Osteoblast (primary cell): ENCODE data around the gene TMTC1. TPM values are rescaled to one million over a fixed set of nuclear protein-coding genes. Genes with fewer than 3 reads are reported as not detected.
A peak's percentile ranks its signal among the peaks of the same experiment; 100 is the strongest.

Source experiments
- DNase-seq: peaks from one replicate; pipeline ENCODE4 v3.0.0; 2011; ENCODE audit warnings: low spot score, mixed read lengths; ENCODE audit not compliant: insufficient read length; ENCODE audit errors: missing footprints
- H2AFZ ChIP-seq: 2 replicates; pipeline ENCODE4 v1.6.0; 2011; ENCODE audit warnings: mild to moderate bottlenecking, low read length
- H3K27ac ChIP-seq: 2 replicates; pipeline ENCODE4 v1.5.1; 2011; ENCODE audit warnings: mild to moderate bottlenecking, low read depth, low read length, moderate library complexity
- H3K27me3 ChIP-seq: 2 replicates; pipeline ENCODE4 v1.6.0; 2012; ENCODE audit warnings: mild to moderate bottlenecking, control low read depth, inconsistent platforms, low read length, moderate library complexity; ENCODE audit not compliant: insufficient read depth
- H3K36me3 ChIP-seq: 2 replicates; pipeline ENCODE4 v1.5.1; 2011; ENCODE audit warnings: mild to moderate bottlenecking, low read length, control low read depth, moderate library complexity; ENCODE audit not compliant: insufficient read depth
- H3K4me1 ChIP-seq: 2 replicates; pipeline ENCODE4 v1.5.1; 2011; ENCODE audit warnings: mild to moderate bottlenecking, low read length, control low read depth, moderate library complexity; ENCODE audit not compliant: insufficient read depth
- H3K4me2 ChIP-seq: 2 replicates; pipeline ENCODE4 v1.6.0; 2011; ENCODE audit warnings: mild to moderate bottlenecking, low read length; ENCODE audit not compliant: insufficient read depth
- H3K4me3 ChIP-seq: fragments of 200-600 bp; sonication (generic); 3 replicates; pipeline ENCODE4 v1.5.1; 2012; ENCODE audit warnings: mild to moderate bottlenecking, low read length, inconsistent platforms; ENCODE audit not compliant: insufficient read depth
- H3K79me2 ChIP-seq: 2 replicates; pipeline ENCODE4 v1.6.0; 2012; ENCODE audit warnings: mild to moderate bottlenecking, low read length, control low read depth, inconsistent platforms; ENCODE audit not compliant: insufficient read depth
- H3K9me3 ChIP-seq: 2 replicates; pipeline ENCODE4 v1.5.1; 2011; ENCODE audit warnings: low read depth, low read length, control low read depth
- H4K20me1 ChIP-seq: 2 replicates; pipeline ENCODE4 v1.6.0; 2012; ENCODE audit warnings: mild to moderate bottlenecking, low read length, control low read depth; ENCODE audit not compliant: insufficient read depth
- CTCF ChIP-seq: IDR thresholded peaks from 2 replicates; pipeline ENCODE4 v1.5.1; 2011; ENCODE audit warnings: mild to moderate bottlenecking, low read depth, low read length, moderate library complexity; ENCODE audit errors: extremely low read depth
- total RNA-seq: library from RNA; depleted of rRNA; stranded (reverse); fragments of >200 nt; gene quantifications from 2 replicates; pipeline ENCODE4 v1.2.3, GENCODE V29; 2012

Gene TMTC1
- total RNA-seq, 1 donor = 50.3 TPM

GRCh38 chr12:29691161-29691854, 92.4 kb downstream of the TMTC1 start:
- no peaks in the 10 kb centered on the region for H3K36me3 ChIP-seq
- no peaks in the 10 kb centered on the region for H3K79me2 ChIP-seq
- H3K4me3 ChIP-seq = no peak overlapping the region
- H3K27me3 ChIP-seq = no peaks in the 10 kb centered on the region
- no peaks in the 10 kb centered on the region for H3K9me3 ChIP-seq
- H3K4me1 ChIP-seq = no peaks in the 10 kb centered on the region
- no peak overlapping the region for H3K4me2 ChIP-seq
- no peaks in the 10 kb centered on the region for H4K20me1 ChIP-seq
- no peak overlapping the region for H2AFZ ChIP-seq
- no peak for TF ChIP-seq CTCF
- DNase-seq = no peak
- no peak overlapping the region for H3K27ac ChIP-seq

- H3K79me2 ChIP-seq = no peaks in the 10 kb centered on the region
- H3K4me3 ChIP-seq = no peak overlapping the region
- H3K27me3 ChIP-seq = no peaks in the 10 kb centered on the region
- no peaks in the 10 kb centered on the region for H3K9me3 ChIP-seq
- no peaks in the 10 kb centered on the region for H4K20me1 ChIP-seq
- no peaks in the 10 kb centered on the region for H3K36me3 ChIP-seq
- no peaks in the 10 kb centered on the region for H3K4me1 ChIP-seq
- H3K27ac ChIP-seq = no peak overlapping the region
- H2AFZ ChIP-seq = no peak overlapping the region
- DNase-seq = no peak
- no peak for TF ChIP-seq CTCF
- H3K4me2 ChIP-seq = no peak overlapping the region
Measured at GRCh38 chr12:29690728-29691127, 93.0 kb downstream of the TMTC1 start.

GRCh38 chr12:29688914-29689313, 94.8 kb downstream of the TMTC1 start:
- Histone ChIP-seq H2AFZ (no peak overlapping the region), H3K4me3 (no peak overlapping the region), H3K9me3 (no peaks in the 10 kb centered on the region), H3K27me3 (no peaks in the 10 kb centered on the region), H3K27ac (no peak overlapping the region), H3K36me3 (no peaks in the 10 kb centered on the region), H4K20me1 (no peaks in the 10 kb centered on the region), H3K4me2 (no peak overlapping the region), H3K4me1 (no peaks in the 10 kb centered on the region), H3K79me2 (no peaks in the 10 kb centered on the region)
- TF ChIP-seq CTCF = no peak
- DNase-seq = no peak

GRCh38 chr12:29682088-29682487, 101.7 kb downstream of the TMTC1 start:
- DNase-seq = no peak
- no peak overlapping the region for H3K27ac ChIP-seq

More at GRCh38 chr12:29682088-29682487, 101.7 kb downstream of the TMTC1 start:
- Histone ChIP-seq H3K4me2 (peak overlapping the region; percentile 40), H3K79me2 (no peaks in the 10 kb centered on the region), H4K20me1 (no peaks in the 10 kb centered on the region), H3K4me3 (no peak overlapping the region), H3K4me1 (no peaks in the 10 kb centered on the region), H3K36me3 (no peaks in the 10 kb centered on the region), H3K9me3 (no peaks in the 10 kb centered on the region), H3K27me3 (no peaks in the 10 kb centered on the region), H2AFZ (no peak overlapping the region)
- TF ChIP-seq CTCF = no peak
